ENCODE measurements around the gene IL2RG. TPM values are rescaled to one million over a fixed set of nuclear protein-coding genes. Genes with fewer than 3 reads are reported as not detected.

IL2RG gene
- total RNA-seq, 2 donors from 2014 or later, result 0.52 to 8.2 TPM

- intact Hi-C loops (cut with DNase I), result no loop called here
- Histone ChIP-seq H3K27ac (no peak overlapping the region), H3K4me3 (no peak overlapping the region), H3K4me1 (no peaks in the 10 kb centered on the region), H3K36me3 (replicated peaks in 1 of 2; ENCODE audit: insufficient read depth in 1 of 2, low read depth in 2 of 2) (no peaks in the 10 kb centered on the region), H3K9me3 (no peaks in the 10 kb centered on the region), H3K27me3 (no peaks in the 10 kb centered on the region)
- ATAC-seq (no peak), DNase-seq (no peak)
- WGBS, 2 donors, result 74% methylated on average over 3 of the region's 7 CpGs; no CpG with 5 or more reads in 1 of the 2 donors
- TF ChIP-seq POLR2A (IDR thresholded peaks at IDR 0.05) (no peak), CTCF (IDR thresholded peaks at IDR 0.05) (no peak)
These were observed 42.8 kb upstream of the IL2RG start for GRCh38 chrX:71154196-71154595.

DNA sequence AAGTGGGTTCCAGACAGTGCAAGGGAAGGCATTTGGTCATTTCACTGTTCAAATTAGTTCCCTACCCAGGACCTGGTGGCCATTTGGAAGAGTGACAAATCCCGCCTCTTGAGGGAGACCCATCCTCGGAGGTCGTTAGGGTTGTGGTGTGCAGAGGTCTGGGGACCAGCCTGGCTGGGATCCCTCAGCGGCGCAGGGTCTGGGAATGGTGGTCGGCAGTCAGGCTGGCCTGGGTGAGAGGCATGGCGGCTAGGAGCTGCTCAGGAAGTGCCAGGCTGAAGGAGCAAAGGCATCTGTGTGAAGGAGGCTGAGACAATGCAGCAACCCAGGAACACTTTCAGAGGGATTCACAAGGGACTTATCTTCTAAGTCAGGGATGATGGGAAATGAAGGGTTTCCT lies 40.0 kb upstream of the IL2RG start:
- no peak for ATAC-seq

DNA sequence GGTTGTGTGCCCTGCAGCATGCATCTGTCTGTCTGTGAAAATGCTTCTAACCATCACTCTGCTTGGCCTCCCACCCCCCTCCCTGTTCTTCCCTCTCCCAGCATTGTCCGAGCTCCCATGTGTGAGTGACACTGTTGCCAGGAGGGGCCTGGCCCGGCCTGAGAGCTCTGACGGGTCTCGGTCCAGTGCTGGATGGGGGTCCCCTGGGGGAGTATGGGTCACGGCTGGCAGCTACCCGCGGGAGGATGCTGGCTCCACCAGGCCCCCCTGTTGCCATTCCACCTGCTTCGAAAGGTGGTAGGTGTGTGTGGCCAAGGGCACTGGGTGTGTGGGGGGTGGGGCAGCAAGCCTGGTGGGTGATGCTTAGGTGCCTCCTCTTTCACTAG lies 36.9 kb upstream of the IL2RG start:
- H3K9me3 ChIP-seq, result no peaks in the 10 kb centered on the region
- intact Hi-C loops (cut with DNase I), result no loop called here
- peaks cover 3% of the 10 kb centered on the region for H3K4me1 ChIP-seq
- no peak for DNase-seq
- H3K4me3 ChIP-seq, result no peak overlapping the region
- TF ChIP-seq POLR2A (IDR thresholded peaks at IDR 0.05), result no peak
- no peak for TF ChIP-seq CTCF (IDR thresholded peaks at IDR 0.05)
- no peaks in the 10 kb centered on the region for H3K36me3 ChIP-seq (replicated peaks in 1 of 2; ENCODE audit: insufficient read depth in 1 of 2, low read depth in 2 of 2)
- no peaks in the 10 kb centered on the region for H3K27me3 ChIP-seq
- no peak for ATAC-seq
- 93% methylated on average over 3 of the region's 8 CpGs; no CpG with 5 or more reads in 1 of the 2 donors for WGBS, 2 donors
- H3K27ac ChIP-seq, result no peak overlapping the region

More for the DNA sequence above, 40.0 kb upstream of the IL2RG start:
- no peaks in the 10 kb centered on the region for H3K27me3 ChIP-seq
- TF ChIP-seq POLR2A (IDR thresholded peaks at IDR 0.05), result no peak
- TF ChIP-seq CTCF (IDR thresholded peaks at IDR 0.05), result no peak
- H3K4me3 ChIP-seq, result no peak overlapping the region
- H3K4me1 ChIP-seq, result no peaks in the 10 kb centered on the region
- H3K27ac ChIP-seq, result no peak overlapping the region
- intact Hi-C loops (cut with DNase I), result no loop called here
- no peaks in the 10 kb centered on the region for H3K9me3 ChIP-seq
- WGBS, 2 donors, result 72 to 75% methylated on average over 3 to 4 of the region's 7 CpGs
- DNase-seq, result no peak
- H3K36me3 ChIP-seq (replicated peaks in 1 of 2; ENCODE audit: insufficient read depth in 1 of 2, low read depth in 2 of 2), result no peaks in the 10 kb centered on the region

DNA sequence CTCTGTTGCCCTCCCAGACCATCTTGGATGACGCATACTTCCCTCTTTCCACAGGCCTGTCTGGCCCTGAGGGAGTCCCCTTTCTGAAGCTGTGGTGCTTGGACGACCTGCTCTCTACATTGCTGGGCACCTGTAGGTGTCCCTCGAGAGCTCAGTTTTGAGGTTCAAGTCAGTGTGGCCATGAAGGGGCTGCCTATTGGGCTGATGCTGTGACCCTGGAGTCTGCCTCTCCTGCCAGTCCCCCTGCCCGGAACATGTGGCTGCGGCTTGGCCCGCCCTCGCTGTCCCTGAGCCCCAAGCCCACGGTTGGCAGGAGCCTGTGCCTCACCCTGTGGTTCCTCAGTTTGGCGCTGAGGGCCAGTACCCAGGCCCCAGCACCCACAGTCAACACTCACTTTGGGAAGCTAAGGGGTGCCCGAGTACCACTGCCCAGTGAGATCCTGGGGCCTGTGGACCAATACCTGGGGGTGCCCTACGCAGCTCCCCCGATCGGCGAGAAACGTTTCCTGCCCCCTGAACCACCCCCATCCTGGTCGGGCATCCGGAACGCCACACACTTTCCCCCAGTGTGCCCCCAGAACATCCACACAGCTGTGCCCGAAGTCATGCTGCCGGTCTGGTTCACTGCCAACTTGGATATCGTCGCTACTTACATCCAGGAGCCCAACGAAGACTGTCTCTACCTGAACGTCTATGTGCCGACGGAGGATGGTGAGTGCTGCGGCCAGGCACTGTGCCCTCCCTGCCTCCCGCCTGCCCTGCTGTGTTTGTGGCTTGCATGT lies 36.3 kb upstream of the IL2RG start:
- no peak overlapping the region for H3K27ac ChIP-seq
- ATAC-seq (no peak), DNase-seq (no peak)
- TF ChIP-seq POLR2A (IDR thresholded peaks at IDR 0.05) (no peak), CTCF (IDR thresholded peaks at IDR 0.05) (no peak)
- no peaks in the 10 kb centered on the region for H3K9me3 ChIP-seq
- 82% methylated on average over 7 of the region's 28 CpGs; no CpG with 5 or more reads in 1 of the 2 donors for WGBS, 2 donors
- no peaks in the 10 kb centered on the region for H3K36me3 ChIP-seq (replicated peaks in 1 of 2; ENCODE audit: insufficient read depth in 1 of 2, low read depth in 2 of 2)
- intact Hi-C loops (cut with DNase I), result no loop called here
- H3K4me1 ChIP-seq, result peaks cover 3% of the 10 kb centered on the region
- H3K4me3 ChIP-seq, result no peak overlapping the region
- H3K27me3 ChIP-seq, result no peaks in the 10 kb centered on the region

DNA sequence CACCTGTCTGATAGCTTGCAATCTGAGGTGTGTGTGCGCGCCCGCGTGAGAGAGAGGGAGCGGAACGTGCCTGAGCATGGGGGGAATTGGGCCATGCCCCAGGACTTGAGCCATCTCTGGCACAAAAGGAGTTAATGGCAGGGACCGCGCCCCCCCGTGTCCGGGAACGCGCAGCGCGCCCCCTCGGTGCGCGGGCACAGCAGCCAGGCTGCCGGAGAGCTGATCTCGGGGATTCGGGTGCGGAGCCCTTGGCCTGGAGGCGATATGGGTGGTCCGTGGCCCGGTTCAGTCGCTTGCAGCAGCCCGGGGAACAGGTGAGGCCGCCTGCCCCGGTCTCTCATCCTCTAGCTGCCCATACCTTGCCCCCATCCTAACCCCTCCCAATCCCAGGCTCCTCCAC lies 33.3 kb upstream of the IL2RG start, which contains the start of gene NLGN3:
Gene NLGN3 (plus strand): TSS at position 191 of the 400 bp plus-strand sequence. CDS start 2,909 bp downstream, outside the sequence.
- H3K36me3 ChIP-seq (replicated peaks in 1 of 2; ENCODE audit: insufficient read depth in 1 of 2, low read depth in 2 of 2), result peaks cover 0 to 2% of the 10 kb centered on the region in 2 donors
- no peak within 1 kb of the TSS for H3K4me3 ChIP-seq
- ATAC-seq (no peak), DNase-seq (no peak)
- intact Hi-C loops (cut with DNase I), result no loop called here
- no peak for TF ChIP-seq CTCF (IDR thresholded peaks at IDR 0.05)
- TF ChIP-seq POLR2A (IDR thresholded peaks at IDR 0.05), result no peak
- H3K27me3 ChIP-seq, result no peaks in the 10 kb centered on the region
- no peaks in the 10 kb centered on the region for H3K9me3 ChIP-seq
- H3K27ac ChIP-seq, result no peak within 1 kb of the TSS
- H3K4me1 ChIP-seq, result peaks cover 3% of the 10 kb centered on the region
- 11 to 13% methylated on average over 7 to 19 of the region's 28 CpGs for WGBS, 2 donors
